Endothelial cell of umbilical vein (primary cell): Measurements from ENCODE around the gene NDUFS3. TPM values are rescaled to one million over a fixed set of nuclear protein-coding genes. Genes with fewer than 3 reads are reported as not detected.

ENCODE experiments used
- BruUV-seq: library from RNA; stranded (reverse); fragments of 400-500 nt; replicated peaks from 2 replicates; lab custom pipeline; 2021; lab: Mats Ljungman, UMichigan
- CTCF ChIA-PET: fragments of 300-600, 350-600 bp; sonication (Branson Sonifier 250); formaldehyde crosslinking; loops from one replicate; lab custom pipeline; 2021; ENCODE audit warnings: antibody characterized with exemption, inconsistent platforms; lab: Charles Lee
- POLR2A ChIA-PET: fragments of 300-600, 350-600 bp; sonication (Branson Sonifier 250); formaldehyde crosslinking; loops from one replicate; lab custom pipeline; 2021; ENCODE audit warnings: antibody characterized with exemption, inconsistent platforms; lab: Charles Lee
- DNase-seq: peaks from one replicate; pipeline ENCODE4 v3.0.0-alpha.2; 2011; ENCODE audit warnings: low read depth, low spot score
- FAIRE-seq: peaks from 2 replicates; lab custom pipeline; 2011; peaks lifted over from hg19 to GRCh38; lab: Jason Lieb, UNC
- H2AFZ ChIP-seq: 2 replicates; pipeline ENCODE4 v1.6.0; 2012; ENCODE audit warnings: low read depth, low read length, control low read depth, inconsistent platforms
- H3K27ac ChIP-seq: 2 replicates; pipeline ENCODE4 v1.5.1; 2011; ENCODE audit warnings: low read depth, mild to moderate bottlenecking, control low read depth, low read length, moderate library complexity; ENCODE audit not compliant: insufficient read depth
- H3K27me3 ChIP-seq, 2 experiments: 2 replicates each; pipeline versions ENCODE4 v1.6.0 to v1.6.1; 2011; ENCODE audit warnings: low read length in 2 of 2, mixed read lengths in 1 of 2; ENCODE audit not compliant: control insufficient read depth in 2 of 2, insufficient read depth in 2 of 2
- H3K36me3 ChIP-seq, 2 experiments: 2 replicates in 1 of 2; 3 replicates in 1 of 2; pipeline ENCODE4 v1.5.1; 2011; ENCODE audit warnings: low read length in 2 of 2, mild to moderate bottlenecking in 1 of 2, moderate library complexity in 1 of 2; ENCODE audit not compliant: control insufficient read depth in 2 of 2, insufficient read depth in 2 of 2; ENCODE audit errors: extremely low read depth in 1 of 2
- H3K4me1 ChIP-seq: 3 replicates; pipeline ENCODE4 v1.5.1; 2011; ENCODE audit warnings: mild to moderate bottlenecking, low read length; ENCODE audit not compliant: control insufficient read depth, insufficient read depth; ENCODE audit errors: extremely low read depth
- H3K4me2 ChIP-seq: 2 replicates; pipeline ENCODE4 v1.6.1; 2011; ENCODE audit warnings: low read length, control low read depth, mixed read lengths; ENCODE audit not compliant: insufficient read depth
- H3K4me3 ChIP-seq, 3 experiments: fragments of 200-600 bp in 1 of 3; sonication (generic), shearing (Covaris generic) in 1 of 3; replicated peaks in 1 of 3; 2 replicates each; pipeline ENCODE4 v1.5.1; 2011 to 2016; ENCODE audit warnings: control low read depth in 3 of 3, low read length in 3 of 3, mild to moderate bottlenecking in 2 of 3, inconsistent platforms in 1 of 3, low read depth in 1 of 3, moderate library complexity in 1 of 3; ENCODE audit not compliant: insufficient read depth in 1 of 3
- H3K79me2 ChIP-seq: 2 replicates; pipeline ENCODE4 v1.6.0; 2012; ENCODE audit warnings: low read length, inconsistent platforms; ENCODE audit not compliant: control insufficient read depth, insufficient read depth
- H3K9ac ChIP-seq: replicated peaks from 2 replicates; pipeline ENCODE3; 2011; ENCODE audit warnings: low read length, control low read depth; ENCODE audit not compliant: insufficient read depth; ENCODE audit errors: extremely low read depth
- H3K9me1 ChIP-seq: replicated peaks from 3 replicates; pipeline ENCODE4 v1.6.0; 2011; ENCODE audit warnings: mild to moderate bottlenecking, low read length; ENCODE audit not compliant: control insufficient read depth, insufficient read depth; ENCODE audit errors: extremely low read depth
- H3K9me3 ChIP-seq: replicated peaks from 2 replicates; pipeline ENCODE4 v1.5.1; 2012; ENCODE audit warnings: low read length, inconsistent platforms; ENCODE audit not compliant: control insufficient read depth, insufficient read depth
- H4K20me1 ChIP-seq: replicated peaks from 2 replicates; pipeline ENCODE3; 2011; ENCODE audit warnings: mild to moderate bottlenecking, low read length; ENCODE audit not compliant: control insufficient read depth, insufficient read depth; ENCODE audit errors: extremely low read depth
- EZH2 ChIP-seq: IDR thresholded peaks from 2 replicates; pipeline ENCODE4 v1.6.1; 2012; ENCODE audit warnings: borderline replicate concordance, low read depth, mild to moderate bottlenecking, moderate library complexity, low read length, inconsistent platforms; ENCODE audit not compliant: severe bottlenecking
- FOS ChIP-seq: IDR thresholded peaks from 2 replicates; pipeline ENCODE4 v1.6.1; 2011; ENCODE audit warnings: mild to moderate bottlenecking, low read length, moderate library complexity, borderline replicate concordance; ENCODE audit not compliant: insufficient read depth
- JUN ChIP-seq: IDR thresholded peaks from 2 replicates; pipeline ENCODE4 v1.6.1; 2011; ENCODE audit warnings: borderline replicate concordance, low read depth; ENCODE audit not compliant: insufficient read length, insufficient read depth
- MYC ChIP-seq: IDR thresholded peaks from one replicate; pipeline ENCODE4 v1.6.1; 2011; ENCODE audit warnings: mild to moderate bottlenecking, low read depth, low read length
- POLR2AphosphoS5 ChIP-seq: IDR thresholded peaks from 2 replicates; pipeline ENCODE4 v1.6.1; 2012; ENCODE audit warnings: low read depth, mild to moderate bottlenecking, control low read depth, low read length, moderate library complexity; ENCODE audit not compliant: insufficient read depth
- dilution Hi-C: fragments of 300-500 bp; cut with MboI; formaldehyde crosslinking; loops from one replicate; pipeline ENCODE4 v1.15.0; 2019; ENCODE audit warnings: low sequenced_read_pairs; ENCODE audit not compliant: extremely low pct_ligation_motif_present
- intact Hi-C: fragments of 100-400 bp; cut with micrococcal nuclease; formaldehyde crosslinking; loops from one replicate; pipeline ENCODE4 v1.10.0; 2022
- polyA plus RNA-seq, 4 experiments: library from polyadenylated mRNA; depleted of rRNA in 3 of 4; stranded (reverse) in 3 of 4; unstranded in 1 of 4; fragments of >200 nt; gene quantifications; 2 replicates each; pipeline versions ENCODE4 v1.2.1 to v1.2.3, GENCODE V29; 2011 to 2012; ENCODE audit warnings: missing spikeins in 1 of 4
- total RNA-seq: library from RNA; stranded (reverse); gene quantifications from 2 replicates; pipeline ENCODE4 v1.2.3, GENCODE V29; 2021
- TF ChIP-seq, protein P1 (sequence below): IDR thresholded peaks from 2 replicates; pipeline ENCODE4 v1.6.1; 2011; ENCODE audit not compliant: insufficient read depth, insufficient read length
- TF ChIP-seq, protein P2 (sequence below), 2 donors: IDR thresholded peaks; 1 replicate in 1 of 2; 2 replicates in 1 of 2; pipeline ENCODE4 v1.5.1; 2011; ENCODE audit warnings: low read length in 2 of 2, mild to moderate bottlenecking in 2 of 2, moderate library complexity in 2 of 2, control low read depth in 1 of 2, inconsistent platforms in 1 of 2, low read depth in 1 of 2; ENCODE audit not compliant: insufficient read depth in 1 of 2; ENCODE audit errors: extremely low read depth in 1 of 2

NDUFS3 gene
- total and polyA plus RNA-seq, 2 donors (not counting 3 experiments of a cell fraction or from before 2014, with no cell fraction given): 99.7 to 169 TPM

DNA sequence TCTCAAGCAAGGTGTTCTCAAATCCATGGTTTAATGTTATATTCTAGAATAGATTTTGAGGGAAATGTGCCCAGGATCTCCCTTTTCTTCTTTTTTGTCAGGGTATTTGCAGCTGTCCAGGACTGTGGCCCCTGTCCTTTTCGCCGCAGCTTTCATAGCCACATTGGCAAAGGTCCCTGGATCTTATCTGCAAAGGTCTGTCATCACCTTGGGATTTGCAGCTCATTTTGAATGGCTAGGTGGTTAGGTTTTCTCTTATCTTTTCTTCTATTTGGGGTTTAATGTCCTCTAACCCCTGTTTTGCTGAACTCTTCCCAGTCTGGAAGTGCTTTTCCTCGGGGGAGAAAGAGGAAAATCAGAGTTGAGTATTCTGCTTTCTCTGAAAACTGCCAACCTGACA lies 27.0 kb downstream of the NDUFS3 start:
- Histone ChIP-seq H3K4me1 (no peaks in the 10 kb centered on the region), H3K27ac (no peak overlapping the region), H2AFZ (no peak overlapping the region), H3K4me2 (no peak overlapping the region), H3K4me3 (no peak overlapping the region), H4K20me1 (no peaks in the 10 kb centered on the region), H3K9me3 (no peaks in the 10 kb centered on the region), H3K9ac (no peak overlapping the region), H3K27me3 (peaks cover 0 to 3% of the 10 kb centered on the region in 2 experiments), H3K36me3 (no peaks in the 10 kb centered on the region), H3K9me1 (no peaks in the 10 kb centered on the region), H3K79me2 (no peaks in the 10 kb centered on the region)
- no TSS peak for BruUV-seq
- ChIA-PET CTCF (no interaction called here), POLR2A (interaction anchor here (1.7 kb wide), 1 partner anchor 11 kb away, joined by 4 read pairs; the partner anchor contains the start of gene C1QTNF4)
- dilution Hi-C loops: no loop called here
- FAIRE-seq (no peak), DNase-seq (no peak)
- TF ChIP-seq, protein P1, sequence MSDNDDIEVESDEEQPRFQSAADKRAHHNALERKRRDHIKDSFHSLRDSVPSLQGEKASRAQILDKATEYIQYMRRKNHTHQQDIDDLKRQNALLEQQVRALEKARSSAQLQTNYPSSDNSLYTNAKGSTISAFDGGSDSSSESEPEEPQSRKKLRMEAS: no peak
- intact Hi-C loops: no loop called here

DNA sequence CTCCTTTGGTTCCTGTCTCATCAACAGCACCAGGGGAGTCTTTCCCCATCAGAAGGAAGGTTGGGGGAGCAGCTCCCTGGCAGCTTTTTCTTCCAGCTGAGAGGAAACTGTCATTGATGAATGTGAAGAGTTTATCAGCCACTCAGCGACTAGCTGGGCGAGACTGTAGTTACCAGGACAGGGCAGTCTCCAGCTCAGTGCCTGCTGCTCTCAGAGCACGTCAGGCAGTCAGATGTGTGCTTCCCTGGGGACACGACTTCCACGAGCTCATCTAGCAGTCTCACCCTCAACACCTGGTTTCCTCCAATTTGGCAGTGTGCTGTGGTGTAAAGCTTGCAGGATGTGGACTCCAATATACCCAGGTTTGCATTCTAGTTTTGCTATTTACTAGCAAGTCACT lies 27.9 kb downstream of the NDUFS3 start:
- H3K27ac ChIP-seq: no peak overlapping the region

More for the DNA sequence above, 27.9 kb downstream of the NDUFS3 start:
- H3K9me1 ChIP-seq: no peaks in the 10 kb centered on the region
- intact Hi-C loops (no loop called here), dilution Hi-C loops (no loop called here)
- no TSS peak for BruUV-seq
- H3K9me3 ChIP-seq: no peaks in the 10 kb centered on the region
- H3K9ac ChIP-seq: no peak overlapping the region
- ChIA-PET POLR2A (interaction anchor here (1.7 kb wide), 1 partner anchor 12 kb away, joined by 4 read pairs; the partner anchor contains the start of gene C1QTNF4), CTCF (interaction anchor here (1.7 kb wide), 1 partner anchor 10 kb away, joined by 12 read pairs; no protein-coding TSS in a partner anchor)
- H3K36me3 ChIP-seq: no peaks in the 10 kb centered on the region
- H4K20me1 ChIP-seq: no peaks in the 10 kb centered on the region
- H2AFZ ChIP-seq: no peak overlapping the region
- H3K79me2 ChIP-seq: no peaks in the 10 kb centered on the region
- H3K4me3 ChIP-seq: no peak overlapping the region
- H3K4me1 ChIP-seq: no peaks in the 10 kb centered on the region
- peaks cover 0 to 3% of the 10 kb centered on the region in 2 experiments for H3K27me3 ChIP-seq
- FAIRE-seq (no peak), DNase-seq (no peak)
- TF ChIP-seq JUN (no peak), POLR2AphosphoS5 (no peak), EZH2 (no peak), MYC (no peak), FOS (no peak)
- TF ChIP-seq, protein P2, sequence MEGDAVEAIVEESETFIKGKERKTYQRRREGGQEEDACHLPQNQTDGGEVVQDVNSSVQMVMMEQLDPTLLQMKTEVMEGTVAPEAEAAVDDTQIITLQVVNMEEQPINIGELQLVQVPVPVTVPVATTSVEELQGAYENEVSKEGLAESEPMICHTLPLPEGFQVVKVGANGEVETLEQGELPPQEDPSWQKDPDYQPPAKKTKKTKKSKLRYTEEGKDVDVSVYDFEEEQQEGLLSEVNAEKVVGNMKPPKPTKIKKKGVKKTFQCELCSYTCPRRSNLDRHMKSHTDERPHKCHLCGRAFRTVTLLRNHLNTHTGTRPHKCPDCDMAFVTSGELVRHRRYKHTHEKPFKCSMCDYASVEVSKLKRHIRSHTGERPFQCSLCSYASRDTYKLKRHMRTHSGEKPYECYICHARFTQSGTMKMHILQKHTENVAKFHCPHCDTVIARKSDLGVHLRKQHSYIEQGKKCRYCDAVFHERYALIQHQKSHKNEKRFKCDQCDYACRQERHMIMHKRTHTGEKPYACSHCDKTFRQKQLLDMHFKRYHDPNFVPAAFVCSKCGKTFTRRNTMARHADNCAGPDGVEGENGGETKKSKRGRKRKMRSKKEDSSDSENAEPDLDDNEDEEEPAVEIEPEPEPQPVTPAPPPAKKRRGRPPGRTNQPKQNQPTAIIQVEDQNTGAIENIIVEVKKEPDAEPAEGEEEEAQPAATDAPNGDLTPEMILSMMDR (IDR thresholded peaks at IDR 0.05; ENCODE audit: extremely low read depth in 1 of 2, insufficient read depth in 1 of 2, low read depth in 1 of 2, low read length in 2 of 2): no peak
- H3K4me2 ChIP-seq: no peak overlapping the region
